ENCODE data around the gene PMM1.

The PMM1 gene

GRCh38 chr22:41598891-41599635, 9.4 kb upstream of the PMM1 start:
- no peaks in the 10 kb centered on the region for H3K79me2 ChIP-seq (ENCODE audit: insufficient read depth, low read length)
- no peaks in the 10 kb centered on the region for H3K9me3 ChIP-seq (ENCODE audit: insufficient read depth, low read length)
- H3K9ac ChIP-seq (ENCODE audit: low read length) = no peak overlapping the region
- H3F3A ChIP-seq (ENCODE audit: insufficient read depth) = peaks cover 9% of the 10 kb centered on the region; the same call in 1 of the 2 replicates
- H3K4me2 ChIP-seq (ENCODE audit: low read depth, low read length, poor library complexity, severe bottlenecking) = no peak overlapping the region
- TF ChIP-seq CTCF (IDR thresholded peaks at IDR 0.05; ENCODE audit: insufficient read depth, low read length, poor library complexity, severe bottlenecking) (no peak), EZH2phosphoT487 (conservative IDR thresholded peaks at IDR 0.05; ENCODE audit: low read length) (no peak)
- no peak overlapping the region for H3K27ac ChIP-seq (ENCODE audit: low read depth, low read length)
- H4K20me1 ChIP-seq (ENCODE audit: low read depth, low read length) = no peaks in the 10 kb centered on the region
- H3K36me3 ChIP-seq (ENCODE audit: low read length) = no peaks in the 10 kb centered on the region
- no peaks in the 10 kb centered on the region for H3K27me3 ChIP-seq (ENCODE audit: low read length)
- no peak overlapping the region for H3K4me3 ChIP-seq (ENCODE audit: insufficient read depth, low read length, poor library complexity, severe bottlenecking)
- no peak overlapping the region for H2AFZ ChIP-seq (ENCODE audit: low read depth, low read length, severe bottlenecking)
- H3K9me2 ChIP-seq (replicated peaks; ENCODE audit: insufficient read depth, low read length) = no peaks in the 10 kb centered on the region

GRCh38 chr22:41598081-41598480, 8.4 kb upstream of the PMM1 start:
- Histone ChIP-seq H4K20me1 (ENCODE audit: low read depth, low read length) (no peaks in the 10 kb centered on the region), H3K27ac (ENCODE audit: low read depth, low read length) (no peak overlapping the region), H3K4me3 (ENCODE audit: insufficient read depth, low read length, poor library complexity, severe bottlenecking) (no peak overlapping the region), H3K36me3 (ENCODE audit: low read length) (no peaks in the 10 kb centered on the region), H2AFZ (ENCODE audit: low read depth, low read length, severe bottlenecking) (no peak overlapping the region), H3K79me2 (ENCODE audit: insufficient read depth, low read length) (no peaks in the 10 kb centered on the region), H3K9me2 (replicated peaks; ENCODE audit: insufficient read depth, low read length) (no peaks in the 10 kb centered on the region), H3F3A (ENCODE audit: insufficient read depth) (peaks cover 9% of the 10 kb centered on the region; the same call in 1 of the 2 replicates), H3K9me3 (ENCODE audit: insufficient read depth, low read length) (no peaks in the 10 kb centered on the region), H3K9ac (ENCODE audit: low read length) (no peak overlapping the region), H3K4me2 (ENCODE audit: low read depth, low read length, poor library complexity, severe bottlenecking) (no peak overlapping the region), H3K27me3 (ENCODE audit: low read length) (no peaks in the 10 kb centered on the region)
- TF ChIP-seq CTCF (IDR thresholded peaks at IDR 0.05; ENCODE audit: insufficient read depth, low read length, poor library complexity, severe bottlenecking) (no peak), EZH2phosphoT487 (conservative IDR thresholded peaks at IDR 0.05; ENCODE audit: low read length) (no peak)

- Histone ChIP-seq H3K9ac (ENCODE audit: low read length) (no peak overlapping the region), H2AFZ (ENCODE audit: low read depth, low read length, severe bottlenecking) (no peak overlapping the region), H4K20me1 (ENCODE audit: low read depth, low read length) (no peaks in the 10 kb centered on the region), H3F3A (ENCODE audit: insufficient read depth) (peaks cover 9% of the 10 kb centered on the region; the same call in 1 of the 2 replicates), H3K9me3 (ENCODE audit: insufficient read depth, low read length) (no peaks in the 10 kb centered on the region), H3K36me3 (ENCODE audit: low read length) (no peaks in the 10 kb centered on the region), H3K4me3 (ENCODE audit: insufficient read depth, low read length, poor library complexity, severe bottlenecking) (no peak overlapping the region), H3K79me2 (ENCODE audit: insufficient read depth, low read length) (no peaks in the 10 kb centered on the region), H3K9me2 (replicated peaks; ENCODE audit: insufficient read depth, low read length) (no peaks in the 10 kb centered on the region), H3K27me3 (ENCODE audit: low read length) (no peaks in the 10 kb centered on the region), H3K4me2 (ENCODE audit: low read depth, low read length, poor library complexity, severe bottlenecking) (no peak overlapping the region), H3K27ac (ENCODE audit: low read depth, low read length) (no peak overlapping the region)
- TF ChIP-seq EZH2phosphoT487 (conservative IDR thresholded peaks at IDR 0.05; ENCODE audit: low read length) (no peak), CTCF (IDR thresholded peaks at IDR 0.05; ENCODE audit: insufficient read depth, low read length, poor library complexity, severe bottlenecking) (no peak)
Measured at GRCh38 chr22:41597635-41597953, 8.0 kb upstream of the PMM1 start.

Measured in SU-DHL-6 (cell line).